GM19372 (cell line): ENCODE results near the gene TRRAP.

Experiments
- ATAC-seq: cut with Tn5 transposase; IDR thresholded peaks from one replicate; pipeline ENCODE4 v1.9.1; 2021; ENCODE audit warnings: mild to moderate bottlenecking, low read depth, moderate library complexity; ENCODE audit not compliant: unreplicated experiment

TRRAP gene

GRCh38 chr7:99002148-99002826 is 124.0 kb downstream of the TRRAP start:
- ATAC-seq = no peak

DNA sequence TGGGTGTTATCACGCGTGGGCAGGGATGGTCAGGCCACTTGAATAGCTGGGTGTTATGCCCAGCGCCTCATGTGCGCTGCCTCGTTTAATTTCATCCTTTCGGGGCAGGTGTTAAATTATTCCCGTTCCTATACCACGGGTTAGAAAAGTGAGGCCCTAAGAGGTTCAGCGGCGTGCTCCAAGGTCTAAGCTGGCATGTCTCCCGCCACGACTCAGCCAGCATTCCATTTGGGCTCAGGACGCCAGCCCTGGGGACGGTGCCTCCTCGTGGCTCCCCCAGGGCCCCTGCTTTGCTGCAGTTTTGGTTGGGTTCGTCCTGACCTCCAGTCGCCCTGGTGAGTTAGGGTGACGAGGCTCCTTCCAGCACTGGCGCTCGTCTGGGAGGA is 124.5 kb downstream of the TRRAP start:
- ATAC-seq = no peak

GRCh38 chr7:99003419-99003818 is 125.1 kb downstream of the TRRAP start:
- no peak for ATAC-seq

DNA sequence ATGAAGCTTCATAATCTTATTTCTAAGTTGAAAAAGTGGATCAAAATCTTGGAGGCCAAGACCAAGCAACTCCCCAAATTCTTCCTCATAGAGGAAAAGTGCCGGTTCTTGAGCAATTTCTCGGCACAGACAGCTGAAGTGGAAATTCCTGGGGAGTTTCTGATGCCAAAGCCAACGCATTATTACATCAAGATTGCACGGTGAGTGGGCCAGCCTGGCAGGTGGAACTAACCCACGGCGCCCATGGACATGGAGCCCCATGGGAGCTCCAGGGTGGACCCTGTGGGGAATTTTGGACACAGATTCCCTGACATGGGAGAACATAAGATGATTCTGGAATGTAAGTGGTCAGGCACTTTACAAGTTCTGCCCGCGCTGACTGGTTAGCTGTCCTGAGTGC is 125.9 kb downstream of the TRRAP start:
- ATAC-seq = no peak

- no peak for ATAC-seq
Measured at GRCh38 chr7:99004781-99005500, 126.6 kb downstream of the TRRAP start.

- no peak for ATAC-seq
Measured at GRCh38 chr7:99005776-99006175, 127.4 kb downstream of the TRRAP start.

- ATAC-seq = no peak
Measured at GRCh38 chr7:99006739-99007424, 128.6 kb downstream of the TRRAP start.

GRCh38 chr7:99008181-99008631 is 129.9 kb downstream of the TRRAP start:
- no peak for ATAC-seq

GRCh38 chr7:99008921-99009530 is 130.7 kb downstream of the TRRAP start:
- ATAC-seq = no peak

- no peak for ATAC-seq
Measured at GRCh38 chr7:99010281-99010680, 131.9 kb downstream of the TRRAP start.

GRCh38 chr7:99011341-99011705 is 133.0 kb downstream of the TRRAP start:
- no peak for ATAC-seq

DNA sequence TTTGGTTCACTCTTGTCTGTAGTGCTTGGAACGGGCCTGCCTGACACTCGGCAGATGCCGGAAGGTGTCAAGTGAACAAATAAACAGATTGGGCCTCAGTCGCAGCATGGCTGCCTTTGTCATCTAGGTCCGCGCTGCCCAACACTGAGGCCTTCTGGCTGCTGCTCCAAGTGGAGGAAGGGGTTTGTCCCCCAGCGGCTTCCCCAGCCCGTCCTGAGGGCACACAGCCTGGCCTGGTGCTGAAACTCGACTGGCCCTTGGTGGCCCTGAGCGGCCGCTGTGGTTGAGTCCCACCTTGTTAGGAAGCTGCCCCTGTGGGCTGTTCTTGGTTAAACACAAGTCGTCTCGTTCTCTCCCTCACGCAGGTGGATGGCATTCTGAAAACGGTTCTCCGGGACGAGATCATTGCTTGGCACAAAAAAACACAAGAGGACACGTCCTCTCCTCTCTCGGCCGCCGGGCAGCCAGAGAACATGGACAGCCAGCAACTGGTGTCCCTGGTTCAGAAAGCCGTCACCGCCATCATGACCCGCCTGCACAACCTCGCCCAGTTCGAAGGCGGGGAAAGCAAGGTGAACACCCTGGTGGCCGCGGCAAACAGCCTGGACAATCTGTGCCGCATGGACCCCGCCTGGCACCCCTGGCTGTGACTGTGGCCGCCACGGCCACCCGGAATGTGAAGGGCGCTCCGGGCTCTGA is 133.5 kb downstream of the TRRAP start:
- ATAC-seq = no peak

GRCh38 chr7:99012722-99013121 is 134.4 kb downstream of the TRRAP start:
- ATAC-seq = no peak

GRCh38 chr7:99013266-99014112 is 135.2 kb downstream of the TRRAP start:
- no peak for ATAC-seq

DNA sequence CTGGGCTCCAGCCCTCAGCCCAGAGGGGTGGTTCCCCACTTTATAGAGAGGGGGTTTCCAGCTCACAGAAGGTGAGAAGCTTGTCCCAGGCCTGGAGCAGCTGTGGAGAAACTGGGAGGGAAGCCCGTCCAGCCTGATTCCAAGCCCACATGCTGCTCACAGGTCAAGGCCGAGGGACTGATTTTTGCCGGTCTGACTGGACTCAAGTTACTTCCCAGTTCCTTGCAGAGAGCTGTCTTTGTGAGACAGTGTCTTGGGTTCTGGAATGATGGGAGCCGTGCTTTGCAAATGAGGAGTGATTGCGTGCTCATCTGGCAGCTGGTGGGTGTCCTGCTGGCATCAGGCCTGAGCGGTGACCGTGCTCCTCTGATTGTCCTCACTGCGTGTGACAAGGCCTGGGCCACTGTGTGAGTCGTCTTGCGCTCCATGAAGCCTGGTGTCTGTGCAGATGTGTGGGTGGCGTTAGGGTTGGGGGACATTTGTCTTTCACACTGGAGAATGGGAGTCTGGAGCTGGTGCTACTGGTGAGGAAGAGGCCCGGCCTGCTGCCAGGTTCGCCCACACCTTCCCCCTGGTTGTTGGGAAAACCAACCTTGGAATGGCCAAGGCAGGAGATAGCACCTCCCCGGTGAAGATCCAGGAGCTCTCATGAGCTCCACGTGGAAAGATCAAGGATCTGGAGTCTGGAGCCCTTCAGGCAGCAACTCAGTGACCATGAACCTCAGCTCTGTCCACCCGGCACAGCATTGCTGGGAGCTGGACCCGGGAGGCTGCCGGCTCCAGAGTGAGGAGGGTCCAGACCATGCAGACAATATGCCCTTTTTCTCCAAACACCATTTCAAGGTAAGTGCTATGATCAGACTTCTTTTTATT is 136.0 kb downstream of the TRRAP start:
- ATAC-seq = no peak

DNA sequence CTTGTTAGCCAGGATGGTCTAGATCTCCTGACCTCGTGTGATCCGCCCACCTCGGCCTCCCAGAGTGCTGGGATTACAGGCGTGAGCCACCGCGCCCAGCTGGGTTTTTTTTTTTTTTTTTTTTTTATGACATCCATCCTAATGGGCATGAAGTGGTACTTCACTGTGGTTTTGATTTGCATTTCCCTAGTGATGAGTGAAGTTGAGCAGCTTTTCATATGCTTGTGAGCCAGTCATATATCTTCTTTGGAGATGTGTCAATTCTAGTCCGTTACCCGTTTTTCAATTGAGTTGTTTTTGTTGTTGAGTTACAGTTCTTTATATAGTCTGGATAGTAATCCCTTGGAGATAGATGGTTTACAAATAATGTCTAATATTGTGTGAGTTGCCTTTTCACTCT is 137.9 kb downstream of the TRRAP start:
- ATAC-seq = no peak

DNA sequence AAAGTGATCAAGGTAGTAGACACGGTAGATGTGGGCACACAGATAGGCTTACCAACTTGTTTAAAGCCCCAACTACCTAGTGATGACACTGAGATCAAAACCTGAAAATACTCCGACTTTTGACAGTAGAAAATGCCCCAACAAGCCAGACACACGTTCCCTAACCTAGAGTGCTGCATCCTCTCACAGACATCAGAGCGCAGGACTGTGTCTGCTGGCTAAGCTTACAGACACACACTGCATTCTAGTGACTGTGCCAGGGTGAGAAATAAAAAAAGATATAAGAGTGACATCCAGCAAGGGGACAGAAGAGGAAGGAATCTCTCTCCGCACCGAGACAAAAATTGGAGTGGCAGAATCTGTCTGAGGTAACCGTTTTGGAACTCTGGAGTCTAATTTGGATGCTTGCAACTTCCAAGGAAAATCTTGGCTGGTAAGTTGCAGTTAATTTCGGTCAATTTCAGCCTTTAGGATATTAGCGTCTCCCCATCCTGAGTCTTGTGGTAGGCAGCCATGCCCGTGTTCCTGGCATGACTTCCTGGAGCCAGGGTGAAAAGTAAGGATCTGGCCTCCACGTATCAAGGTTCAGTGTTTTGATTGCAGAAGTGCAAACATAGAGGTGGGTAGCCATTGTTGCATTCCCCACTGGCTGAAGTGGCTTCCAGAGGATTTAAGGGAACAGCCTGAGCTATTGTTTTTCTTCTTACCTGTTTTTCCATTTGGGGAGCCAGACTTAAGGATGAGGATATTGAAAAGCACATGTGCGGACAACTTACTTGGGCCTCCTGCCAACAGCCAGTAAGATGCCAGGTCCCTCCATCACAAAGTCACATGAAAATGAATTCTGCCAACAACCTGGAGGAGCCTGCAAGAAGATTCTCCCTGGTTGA is 141.4 kb downstream of the TRRAP start:
- no peak for ATAC-seq

GRCh38 chr7:99020413-99020715 is 142.0 kb downstream of the TRRAP start:
- no peak for ATAC-seq
